ENCODE results near the gene KANSL1. TPM values are rescaled to one million over a fixed set of nuclear protein-coding genes. Genes with fewer than 3 reads are reported as not detected.

The KANSL1 gene
- total and polyA plus RNA-seq, 10 of the 15 experiments (the other 5 are each of a cell fraction or from before 2014, with no cell fraction given), result 4.7 to 60.6 (median 28.0) TPM

DNA sequence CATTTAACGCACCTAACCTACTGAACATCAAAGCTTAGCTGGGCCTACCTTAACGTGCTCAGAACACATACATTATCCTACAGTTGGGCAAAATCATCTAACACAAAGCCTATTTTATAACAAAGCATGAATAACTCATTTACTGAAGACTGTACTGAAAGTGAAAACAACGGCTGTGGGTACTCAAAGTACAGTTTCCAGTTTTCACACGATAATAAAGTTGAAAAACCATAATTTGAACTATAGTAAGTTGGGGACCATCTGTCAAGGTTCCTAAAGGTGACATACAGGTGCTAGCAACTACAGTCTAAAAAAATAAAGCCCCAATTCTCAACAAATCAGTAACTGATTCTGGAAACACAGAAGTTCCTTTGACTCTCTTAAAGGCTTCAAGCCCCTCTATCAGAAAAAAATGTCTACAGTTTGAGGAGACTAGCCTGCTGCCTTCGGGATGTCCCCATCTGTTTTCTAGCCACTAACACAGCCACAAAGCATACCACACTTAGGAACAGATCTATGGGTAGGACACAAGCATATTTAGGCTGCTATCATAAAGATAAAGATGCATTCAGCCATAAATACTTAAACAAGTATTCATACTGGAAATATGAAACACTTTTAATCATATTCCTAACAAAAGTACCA is 71.3 kb downstream of the KANSL1 start:
- Histone ChIP-seq H3K27me3 (replicated peaks in 1 of 2; ENCODE audit: control insufficient read depth in 2 of 2, insufficient read depth in 2 of 2, low read length in 1 of 2) (no peaks in the 10 kb centered on the region), H3K27ac (ENCODE audit: control insufficient read depth, insufficient read depth) (peak overlapping the region; percentile 62), H3K4me2 (ENCODE audit: control insufficient read depth, insufficient read depth) (peak overlapping the region; percentile 90), H3K4me1 (ENCODE audit: control insufficient read depth, insufficient read depth, low read length) (peaks cover 59% of the 10 kb centered on the region), H3K4me3 (peak overlapping the region; percentile 33), H3K79me2 (ENCODE audit: control insufficient read depth, insufficient read depth, low read length) (peaks cover 96% of the 10 kb centered on the region), H2AFZ (ENCODE audit: control insufficient read depth, low read depth, low read length) (no peak overlapping the region), H3K9ac (ENCODE audit: control insufficient read depth, insufficient read depth, low read length) (no peak overlapping the region), H3K9me3 (replicated peaks; ENCODE audit: control insufficient read depth, insufficient read depth, low read length) (no peaks in the 10 kb centered on the region), H3K36me3 (ENCODE audit: control insufficient read depth in 2 of 2, insufficient read depth in 2 of 2, low read length in 1 of 2) (peaks cover 2 to 4% of the 10 kb centered on the region in 2 experiments; a peak in 2 of 4 replicates), H4K20me1 (ENCODE audit: control insufficient read depth, insufficient read depth) (0 out of 2 replicates have a peak, but pooled peaks cover 8% of the 10 kb centered on the region)
- WGBS (ENCODE audit: insufficient coverage, insufficient replicate concordance, low lambda C conversion rate, missing lambda C conversion rate), result 20% methylated on average over 5 of the region's 5 CpGs
- in situ Hi-C loops (cut with MboI) (no loop called here), intact Hi-C loops (cut with micrococcal nuclease; ENCODE audit: unreplicated experiment) (loop anchor here (2.0 kb wide), 1 partner anchor 71 kb away; the partner anchor contains the start of gene KANSL1)
- RAD21 ChIA-PET (ENCODE audit: unreplicated experiment), result interaction anchor here (0.8 to 3.5 kb wide), 9 partner anchors 16 to 65 kb away, joined by 3 to 33 read pairs (median 6); no protein-coding TSS in a partner anchor
- DNase-seq (ENCODE audit: low read depth, low spot score), result peak; percentile 65
- CTCF ChIA-PET, result interaction anchor here (0.7 to 3.8 kb wide), 6 partner anchors 24 to 91 kb away, joined by 3 to 24 read pairs (median 7); partner anchors contain the start of gene KANSL1
- ATAC-seq, result peak; percentile 81
- no TSS peak for BruUV-seq (replicated peaks)
- FAIRE-seq, result peak; percentile 35
- SMC1A ChIA-PET (ENCODE audit: uncharacterized antibody, unreplicated experiment), result interaction anchor here (1.0 to 9.1 kb wide), 13 partner anchors 8 to 64 kb away, joined by 3 to 113 read pairs (median 25); no protein-coding TSS in a partner anchor
- POLR2A ChIA-PET, result interaction anchor here (0.6 to 3.2 kb wide), 10 partner anchors 12 to 999 kb away, joined by 3 to 23 read pairs (median 5); partner anchors contain the start of gene KANSL1
- TF ChIP-seq, protein P1, sequence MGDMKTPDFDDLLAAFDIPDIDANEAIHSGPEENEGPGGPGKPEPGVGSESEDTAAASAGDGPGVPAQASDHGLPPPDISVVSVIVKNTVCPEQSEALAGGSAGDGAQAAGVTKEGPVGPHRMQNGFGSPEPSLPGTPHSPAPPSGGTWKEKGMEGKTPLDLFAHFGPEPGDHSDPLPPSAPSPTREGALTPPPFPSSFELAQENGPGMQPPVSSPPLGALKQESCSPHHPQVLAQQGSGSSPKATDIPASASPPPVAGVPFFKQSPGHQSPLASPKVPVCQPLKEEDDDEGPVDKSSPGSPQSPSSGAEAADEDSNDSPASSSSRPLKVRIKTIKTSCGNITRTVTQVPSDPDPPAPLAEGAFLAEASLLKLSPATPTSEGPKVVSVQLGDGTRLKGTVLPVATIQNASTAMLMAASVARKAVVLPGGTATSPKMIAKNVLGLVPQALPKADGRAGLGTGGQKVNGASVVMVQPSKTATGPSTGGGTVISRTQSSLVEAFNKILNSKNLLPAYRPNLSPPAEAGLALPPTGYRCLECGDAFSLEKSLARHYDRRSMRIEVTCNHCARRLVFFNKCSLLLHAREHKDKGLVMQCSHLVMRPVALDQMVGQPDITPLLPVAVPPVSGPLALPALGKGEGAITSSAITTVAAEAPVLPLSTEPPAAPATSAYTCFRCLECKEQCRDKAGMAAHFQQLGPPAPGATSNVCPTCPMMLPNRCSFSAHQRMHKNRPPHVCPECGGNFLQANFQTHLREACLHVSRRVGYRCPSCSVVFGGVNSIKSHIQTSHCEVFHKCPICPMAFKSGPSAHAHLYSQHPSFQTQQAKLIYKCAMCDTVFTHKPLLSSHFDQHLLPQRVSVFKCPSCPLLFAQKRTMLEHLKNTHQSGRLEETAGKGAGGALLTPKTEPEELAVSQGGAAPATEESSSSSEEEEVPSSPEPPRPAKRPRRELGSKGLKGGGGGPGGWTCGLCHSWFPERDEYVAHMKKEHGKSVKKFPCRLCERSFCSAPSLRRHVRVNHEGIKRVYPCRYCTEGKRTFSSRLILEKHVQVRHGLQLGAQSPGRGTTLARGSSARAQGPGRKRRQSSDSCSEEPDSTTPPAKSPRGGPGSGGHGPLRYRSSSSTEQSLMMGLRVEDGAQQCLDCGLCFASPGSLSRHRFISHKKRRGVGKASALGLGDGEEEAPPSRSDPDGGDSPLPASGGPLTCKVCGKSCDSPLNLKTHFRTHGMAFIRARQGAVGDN (IDR thresholded peaks at IDR 0.05), result 0 out of 2 replicates have a peak, but pooled peaks have one; percentile 15
- no peak for TF ChIP-seq ZNF622 (IDR thresholded peaks at IDR 0.05)
- no peak for TF ChIP-seq BRCA1 (IDR thresholded peaks at IDR 0.05; ENCODE audit: low read depth, low read length)
- TF ChIP-seq RUNX3 (IDR thresholded peaks at IDR 0.05; ENCODE audit: low read length), result peak; percentile 70
- peak; percentile 62 for TF ChIP-seq ATF7 (IDR thresholded peaks at IDR 0.05; ENCODE audit: low read depth)
- TF ChIP-seq LARP7 (IDR thresholded peaks at IDR 0.05), result no peak
- TF ChIP-seq, protein P2, sequence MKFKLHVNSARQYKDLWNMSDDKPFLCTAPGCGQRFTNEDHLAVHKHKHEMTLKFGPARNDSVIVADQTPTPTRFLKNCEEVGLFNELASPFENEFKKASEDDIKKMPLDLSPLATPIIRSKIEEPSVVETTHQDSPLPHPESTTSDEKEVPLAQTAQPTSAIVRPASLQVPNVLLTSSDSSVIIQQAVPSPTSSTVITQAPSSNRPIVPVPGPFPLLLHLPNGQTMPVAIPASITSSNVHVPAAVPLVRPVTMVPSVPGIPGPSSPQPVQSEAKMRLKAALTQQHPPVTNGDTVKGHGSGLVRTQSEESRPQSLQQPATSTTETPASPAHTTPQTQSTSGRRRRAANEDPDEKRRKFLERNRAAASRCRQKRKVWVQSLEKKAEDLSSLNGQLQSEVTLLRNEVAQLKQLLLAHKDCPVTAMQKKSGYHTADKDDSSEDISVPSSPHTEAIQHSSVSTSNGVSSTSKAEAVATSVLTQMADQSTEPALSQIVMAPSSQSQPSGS (IDR thresholded peaks at IDR 0.05; ENCODE audit: low read length), result peak; percentile 29; the same call in 1 of the 2 replicates
- no peak for TF ChIP-seq KAT2A (conservative IDR thresholded peaks at IDR 0.05; ENCODE audit: control insufficient read depth, low read depth, low read length)
- no peak for TF ChIP-seq SIX5 (IDR thresholded peaks at IDR 0.05; ENCODE audit: low read depth, low read length, severe bottlenecking)
- no peak for TF ChIP-seq HSF1 (IDR thresholded peaks at IDR 0.05; ENCODE audit: low read depth, low read length)
- no peak for TF ChIP-seq WRNIP1 (IDR thresholded peaks at IDR 0.05; ENCODE audit: borderline replicate concordance, low read depth, low read length)
- peak; percentile 62; the same call in 1 of the 2 replicates for TF ChIP-seq TCF7 (IDR thresholded peaks at IDR 0.05; ENCODE audit: borderline replicate concordance)
- no peak for TF ChIP-seq STAT3 (IDR thresholded peaks at IDR 0.05; ENCODE audit: low read depth, low read length)
- TF ChIP-seq, protein P3, sequence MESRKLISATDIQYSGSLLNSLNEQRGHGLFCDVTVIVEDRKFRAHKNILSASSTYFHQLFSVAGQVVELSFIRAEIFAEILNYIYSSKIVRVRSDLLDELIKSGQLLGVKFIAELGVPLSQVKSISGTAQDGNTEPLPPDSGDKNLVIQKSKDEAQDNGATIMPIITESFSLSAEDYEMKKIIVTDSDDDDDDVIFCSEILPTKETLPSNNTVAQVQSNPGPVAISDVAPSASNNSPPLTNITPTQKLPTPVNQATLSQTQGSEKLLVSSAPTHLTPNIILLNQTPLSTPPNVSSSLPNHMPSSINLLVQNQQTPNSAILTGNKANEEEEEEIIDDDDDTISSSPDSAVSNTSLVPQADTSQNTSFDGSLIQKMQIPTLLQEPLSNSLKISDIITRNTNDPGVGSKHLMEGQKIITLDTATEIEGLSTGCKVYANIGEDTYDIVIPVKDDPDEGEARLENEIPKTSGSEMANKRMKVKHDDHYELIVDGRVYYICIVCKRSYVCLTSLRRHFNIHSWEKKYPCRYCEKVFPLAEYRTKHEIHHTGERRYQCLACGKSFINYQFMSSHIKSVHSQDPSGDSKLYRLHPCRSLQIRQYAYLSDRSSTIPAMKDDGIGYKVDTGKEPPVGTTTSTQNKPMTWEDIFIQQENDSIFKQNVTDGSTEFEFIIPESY (IDR thresholded peaks at IDR 0.05), result no peak
- TF ChIP-seq MTA2 (IDR thresholded peaks at IDR 0.05; ENCODE audit: low read depth), result peak; percentile 75
